Nephron (organoid): Measurements from ENCODE around the gene CITED4.

Experiments
- H3K27ac Mint-ChIP-seq, 3 experiments: 2 replicates each; pipeline ENCODE4 v1.8.0; 2020; ENCODE audit warnings: mixed read lengths in 3 of 3, mild to moderate bottlenecking in 2 of 3, moderate library complexity in 1 of 3
- H3K27me3 Mint-ChIP-seq: 2 replicates; pipeline ENCODE4 v1.8.0; 2021; ENCODE audit warnings: low read depth, mild to moderate bottlenecking, moderate library complexity, mixed read lengths
- H3K36me3 Mint-ChIP-seq: 2 replicates; pipeline ENCODE4 v1.8.0; 2020; ENCODE audit warnings: low read depth, mixed read lengths
- H3K4me1 Mint-ChIP-seq: 2 replicates; pipeline ENCODE4 v1.8.0; 2020; ENCODE audit warnings: mixed read lengths
- H3K4me3 Mint-ChIP-seq, 3 experiments: 2 replicates each; pipeline ENCODE4 v1.8.0; 2020; ENCODE audit warnings: mild to moderate bottlenecking in 3 of 3, mixed read lengths in 3 of 3, moderate library complexity in 2 of 3
- H3K9me3 Mint-ChIP-seq: 2 replicates; pipeline ENCODE4 v1.8.0; 2020; ENCODE audit warnings: mixed read lengths
- CTCF ChIP-seq, 3 experiments: fragments of 200-600 bp; sonication (generic); IDR thresholded peaks; one replicate each; pipeline ENCODE4 v1.5.0; 2021; ENCODE audit warnings: antibody characterized with exemption in 3 of 3; ENCODE audit not compliant: unreplicated experiment in 3 of 3

Gene CITED4

DNA sequence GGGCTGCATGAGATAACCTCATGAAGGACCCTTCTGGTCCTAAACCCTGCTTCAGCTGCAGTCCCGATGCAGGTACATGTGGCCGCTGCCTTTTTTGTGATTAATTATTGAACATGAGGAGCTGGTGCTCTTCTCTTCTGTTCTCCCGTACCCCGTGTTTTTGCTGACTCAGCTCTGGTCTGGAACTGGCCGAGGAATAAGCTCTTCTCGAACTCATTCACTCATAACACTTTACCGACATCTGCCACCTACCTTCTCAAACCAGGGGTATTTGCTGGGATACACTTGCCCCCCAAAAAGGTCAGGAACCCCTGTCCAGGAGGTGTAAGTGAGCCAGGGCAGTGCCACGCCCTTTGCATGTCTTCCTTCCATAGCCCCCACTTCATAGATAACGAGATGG is 46.7 kb downstream of the CITED4 start:
- no peak for TF ChIP-seq CTCF (IDR thresholded peaks at IDR 0.05; ENCODE audit: unreplicated experiment in 3 of 3)
- Mint-ChIP-seq H3K4me3 (no peak overlapping the region), H3K4me1 (peaks cover 6% of the 10 kb centered on the region), H3K9me3 (no peaks in the 10 kb centered on the region), H3K36me3 (no peaks in the 10 kb centered on the region), H3K27me3 (peaks cover 40% of the 10 kb centered on the region), H3K27ac (no peak overlapping the region)
